GM23248 (cell line): ENCODE data around the gene PITHD1.

Source experiments
- EZH2 ChIP-seq: fragments of 200-600 bp; sonication (generic); IDR thresholded peaks from 2 replicates; pipeline ENCODE4 v1.6.1; 2018; ENCODE audit warnings: antibody characterized with exemption, mild to moderate bottlenecking; ENCODE audit not compliant: insufficient read depth, poor library complexity, severe bottlenecking
- EZH2phosphoT487 ChIP-seq: fragments of 200-600 bp; sonication (generic); IDR thresholded peaks from 2 replicates; pipeline ENCODE4 v1.6.1; 2018; ENCODE audit warnings: antibody characterized with exemption, moderate library complexity, mild to moderate bottlenecking, low read depth; ENCODE audit not compliant: insufficient read depth

GRCh38 chr1:23797478-23798448, 19.5 kb downstream of the PITHD1 start:
- TF ChIP-seq EZH2, result no peak
- TF ChIP-seq EZH2phosphoT487, result no peak
